Mucosa of descending colon (tissue), 3 donors: ENCODE data around the gene HTRA2. TPM values are rescaled to one million over a fixed set of nuclear protein-coding genes. Genes with fewer than 3 reads are reported as not detected.
A peak's percentile ranks its signal among the peaks of the same experiment; 100 is the strongest.

Experiments used
- ATAC-seq: fragments of 200-7000 bp; cut with Tn5 transposase; one replicate; pipeline ENCODE4 v1.9.1; 2020; ENCODE audit warnings: mild to moderate bottlenecking, moderate library complexity
- DNase-seq, 3 donors: peaks; one replicate each; pipeline ENCODE4 v3.0.0-alpha.2; 2020
- H3K36me3 ChIP-seq: fragments of 200-600 bp; one replicate; pipeline ENCODE4 v1.8.0; 2021; ENCODE audit warnings: low read depth, mild to moderate bottlenecking
- H3K4me1 ChIP-seq: fragments of 200-600 bp; one replicate; pipeline ENCODE4 v1.8.0; 2021; ENCODE audit warnings: low read depth, mild to moderate bottlenecking
- H3K4me3 ChIP-seq: fragments of 200-600 bp; one replicate; pipeline ENCODE4 v1.8.0; 2021; ENCODE audit warnings: mild to moderate bottlenecking
- H3K9me3 ChIP-seq: fragments of 200-600 bp; one replicate; pipeline ENCODE4 v1.8.0; 2021; ENCODE audit warnings: mild to moderate bottlenecking
- intact Hi-C, 2 donors: fragments of 100-400 bp; cut with DNase I in 1 of 2; cut with micrococcal nuclease in 1 of 2; formaldehyde crosslinking; loops; one replicate each; pipeline versions ENCODE4 v1.11.0 to v1.11.1; 2022; cut with DNase I, micrococcal nuclease
- total RNA-seq, 3 donors: library from RNA; stranded (reverse); fragmentation: NEBNext Ultra II Directional in 2 of 3; extraction: Animal tissue kit (Norgen Biotek cat#: 25700) in 2 of 3; gene quantifications; one replicate each; pipeline versions ENCODE4 v1.2.1 to v1.2.4, GENCODE V29; 2021 to 2023
- TF ChIP-seq, protein P1 (sequence below): fragments of 200-600 bp; IDR thresholded peaks from one replicate; pipeline ENCODE4 v1.8.0; 2022; ENCODE audit warnings: antibody characterized with exemption, mild to moderate bottlenecking
- donor health status: DM: no; HTN: no; CAD: no; lungs with moderate emphysema.
- donor health status: DM: no; HTN: no; CAD: no.
- donor health status: DM: no; HTN: yes; CAD: no.

Gene HTRA2
- total RNA-seq, 3 donors from 2014 or later: 22.2 to 37.1 (median 23.3) TPM

DNA sequence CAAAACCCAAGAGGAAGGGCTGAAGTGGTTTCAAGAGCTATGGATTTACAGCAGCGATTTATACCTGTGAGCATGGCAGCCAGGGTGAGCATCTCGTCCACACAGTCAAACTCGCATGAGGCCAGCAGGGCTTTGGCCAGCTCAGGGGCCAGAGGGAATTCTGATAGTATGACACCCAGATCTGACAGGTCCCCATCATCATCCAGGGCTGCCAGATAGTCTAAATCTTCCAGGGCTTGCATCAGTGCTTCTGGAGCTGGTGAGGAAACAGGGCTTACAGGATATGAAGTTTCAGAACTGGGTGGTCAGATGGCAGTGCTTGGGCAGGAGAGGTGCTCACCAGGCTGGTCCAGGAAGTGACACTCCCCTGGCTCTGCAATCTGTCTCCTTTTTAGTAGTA, 7.2 kb upstream of the HTRA2 start:
- TF ChIP-seq, protein P1, sequence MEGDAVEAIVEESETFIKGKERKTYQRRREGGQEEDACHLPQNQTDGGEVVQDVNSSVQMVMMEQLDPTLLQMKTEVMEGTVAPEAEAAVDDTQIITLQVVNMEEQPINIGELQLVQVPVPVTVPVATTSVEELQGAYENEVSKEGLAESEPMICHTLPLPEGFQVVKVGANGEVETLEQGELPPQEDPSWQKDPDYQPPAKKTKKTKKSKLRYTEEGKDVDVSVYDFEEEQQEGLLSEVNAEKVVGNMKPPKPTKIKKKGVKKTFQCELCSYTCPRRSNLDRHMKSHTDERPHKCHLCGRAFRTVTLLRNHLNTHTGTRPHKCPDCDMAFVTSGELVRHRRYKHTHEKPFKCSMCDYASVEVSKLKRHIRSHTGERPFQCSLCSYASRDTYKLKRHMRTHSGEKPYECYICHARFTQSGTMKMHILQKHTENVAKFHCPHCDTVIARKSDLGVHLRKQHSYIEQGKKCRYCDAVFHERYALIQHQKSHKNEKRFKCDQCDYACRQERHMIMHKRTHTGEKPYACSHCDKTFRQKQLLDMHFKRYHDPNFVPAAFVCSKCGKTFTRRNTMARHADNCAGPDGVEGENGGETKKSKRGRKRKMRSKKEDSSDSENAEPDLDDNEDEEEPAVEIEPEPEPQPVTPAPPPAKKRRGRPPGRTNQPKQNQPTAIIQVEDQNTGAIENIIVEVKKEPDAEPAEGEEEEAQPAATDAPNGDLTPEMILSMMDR: no peak
- intact Hi-C loops: no loop called here
- Histone ChIP-seq H3K4me3 (no peak overlapping the region), H3K9me3 (no peaks in the 10 kb centered on the region), H3K36me3 (no peaks in the 10 kb centered on the region), H3K4me1 (no peaks in the 10 kb centered on the region)
- DNase-seq (no peak), ATAC-seq (no peak)

DNA sequence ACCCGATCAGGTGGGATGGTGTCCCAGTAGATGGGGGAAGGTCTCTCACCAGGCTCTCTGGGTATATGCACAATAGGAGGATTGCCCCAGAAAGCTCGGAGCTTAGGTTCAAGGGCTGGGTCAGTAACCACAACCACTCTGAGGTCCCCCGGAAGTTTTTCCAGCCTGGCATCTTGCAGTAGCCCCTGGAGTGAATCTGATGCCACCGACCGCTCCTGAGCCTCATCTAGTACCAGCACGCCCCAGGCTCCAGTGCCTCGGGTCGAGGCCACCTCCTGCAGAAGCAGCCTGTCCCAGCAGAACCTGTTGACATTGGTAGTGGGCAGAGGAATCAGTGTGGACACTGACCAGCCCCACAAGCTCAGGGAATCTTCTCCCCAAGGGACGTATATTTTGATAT, 5.7 kb upstream of the HTRA2 start:
- DNase-seq: no peak

DNA sequence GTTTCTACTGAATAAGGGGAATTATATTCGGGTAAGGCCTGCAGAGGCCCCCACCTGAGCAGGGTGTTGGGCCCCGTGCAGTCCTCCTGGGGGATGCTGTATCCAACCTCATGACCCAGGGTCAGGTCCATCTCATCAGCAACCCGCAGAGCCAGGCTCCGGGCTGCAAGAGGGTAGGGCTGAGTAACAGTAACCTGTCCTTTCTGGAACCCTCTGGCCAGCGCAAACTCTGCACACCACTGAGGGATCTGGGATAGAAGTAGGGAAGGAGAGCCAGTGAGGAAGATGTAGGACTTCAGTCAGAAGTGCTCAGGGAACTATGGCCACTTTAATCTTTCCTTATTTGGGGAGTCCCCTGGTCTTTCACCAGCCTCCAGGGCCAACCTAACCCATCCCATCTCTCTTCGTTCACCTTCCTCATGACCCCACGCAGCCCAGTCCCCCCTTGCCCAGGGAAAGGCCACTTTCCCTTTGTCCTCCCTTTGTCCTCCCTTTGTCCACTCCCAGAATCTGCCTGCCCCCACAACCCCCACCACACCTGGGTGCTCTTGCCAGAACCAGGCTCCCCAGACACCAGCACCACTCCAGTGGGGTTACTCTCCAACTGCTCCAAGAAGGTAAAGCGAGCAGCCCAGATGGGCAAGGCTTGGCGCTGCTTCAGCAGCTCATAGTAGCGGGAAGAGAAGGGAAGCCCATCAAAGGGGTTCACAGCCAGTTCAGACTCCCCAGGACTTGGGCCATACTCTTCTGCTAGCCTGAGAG, 4.6 kb upstream of the HTRA2 start:
- no peaks in the 10 kb centered on the region for H3K9me3 ChIP-seq
- peaks cover 11% of the 10 kb centered on the region for H3K4me1 ChIP-seq
- H3K4me3 ChIP-seq: no peak overlapping the region
- no peaks in the 10 kb centered on the region for H3K36me3 ChIP-seq
- ATAC-seq: no peak
- no peak for DNase-seq
- TF ChIP-seq, protein P1: no peak
- intact Hi-C loops: no loop called here

More for the DNA sequence above, 5.7 kb upstream of the HTRA2 start:
- intact Hi-C loops: no loop called here
- Histone ChIP-seq H3K36me3 (no peaks in the 10 kb centered on the region), H3K9me3 (no peaks in the 10 kb centered on the region), H3K4me3 (no peak overlapping the region), H3K4me1 (peaks cover 11% of the 10 kb centered on the region)
- TF ChIP-seq, protein P1: no peak
- ATAC-seq: no peak

DNA sequence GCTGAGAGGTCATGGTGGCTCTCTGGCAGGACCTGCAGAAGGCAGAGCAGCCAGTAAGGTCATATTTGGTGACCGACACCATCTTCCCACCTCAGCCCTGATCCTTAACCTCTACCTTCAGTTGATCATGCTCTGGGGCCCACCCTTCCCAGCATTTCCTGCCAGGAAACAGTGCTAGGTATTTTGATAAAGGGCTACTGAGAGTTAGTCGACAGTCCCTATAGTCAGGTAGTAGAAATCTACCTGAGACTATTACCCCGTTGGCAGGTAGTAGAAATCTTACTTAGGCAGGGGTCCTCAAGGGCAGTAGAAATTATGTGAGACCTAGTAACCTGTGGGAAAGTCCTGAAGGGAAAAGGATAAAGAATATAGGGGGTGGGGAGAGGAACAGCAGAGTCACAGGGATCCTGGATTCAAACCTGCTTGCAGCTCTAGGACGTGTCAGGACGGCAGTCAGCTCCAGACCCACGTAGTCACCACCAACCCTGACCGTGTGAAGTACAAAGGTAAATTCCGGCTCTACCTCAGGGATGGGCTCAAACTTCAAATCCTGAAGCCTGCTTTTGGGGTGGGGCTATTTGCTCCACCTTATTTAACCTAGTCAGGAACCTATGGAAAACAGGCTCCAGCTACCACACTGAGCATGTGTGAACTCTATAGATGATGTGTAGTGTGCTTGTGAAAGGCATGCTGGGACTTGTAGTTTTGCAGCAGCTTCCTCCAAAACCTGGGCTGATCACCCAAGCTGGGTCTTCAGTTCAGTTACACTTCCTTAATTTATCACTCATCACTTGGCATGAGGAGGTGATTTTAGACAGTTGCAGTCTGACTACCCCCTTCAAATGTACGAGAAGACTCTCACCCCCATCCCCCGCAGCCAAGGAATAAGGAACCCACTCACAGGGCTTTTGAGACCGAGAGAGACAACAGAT, 3.8 kb upstream of the HTRA2 start, which contains the start of gene DQX1:
DQX1 (minus strand) TSS at position 515 of the 932 bp plus-strand sequence; CDS start at position 13, 502 bp downstream.
- Histone ChIP-seq H3K9me3 (no peaks in the 10 kb centered on the region), H3K4me1 (peaks cover 11% of the 10 kb centered on the region), H3K4me3 (no peak within 1 kb of the TSS), H3K36me3 (no peaks in the 10 kb centered on the region)
- TF ChIP-seq, protein P1: no peak
- ATAC-seq (peak; percentile 60), DNase-seq (peak in 1 of 3 donors; percentile 84)
- intact Hi-C loops: no loop called here

DNA sequence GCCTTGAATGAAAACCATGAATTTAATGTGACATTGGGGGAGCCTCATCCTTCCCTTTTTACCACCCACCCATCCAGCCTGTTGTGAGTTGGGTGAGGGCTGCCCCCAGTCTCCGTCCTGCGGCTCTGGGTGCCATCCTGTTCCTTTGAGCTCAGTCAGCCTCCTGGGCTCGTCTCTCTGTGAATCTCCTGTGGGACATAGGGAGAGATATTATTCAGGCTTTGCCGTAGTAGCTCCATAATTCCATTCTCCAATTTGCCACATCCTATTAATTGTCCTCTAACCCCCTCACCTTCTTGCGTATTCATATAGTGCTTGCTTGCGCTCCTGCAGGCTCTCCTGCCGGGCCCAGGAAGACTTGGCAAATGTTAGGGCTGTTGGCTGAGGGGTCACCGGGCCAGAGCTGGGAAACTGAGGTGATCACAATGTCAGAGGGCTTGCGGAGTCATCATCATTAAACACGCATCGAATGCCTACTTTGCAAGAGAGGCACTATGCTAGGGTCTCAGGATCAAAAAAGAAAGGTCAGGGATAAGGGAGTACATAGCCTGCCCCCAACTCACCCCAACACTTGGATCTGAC, 3.0 kb upstream of the HTRA2 start:
- Histone ChIP-seq H3K4me3 (no peak overlapping the region), H3K9me3 (no peaks in the 10 kb centered on the region), H3K36me3 (no peaks in the 10 kb centered on the region), H3K4me1 (peaks cover 11% of the 10 kb centered on the region)
- TF ChIP-seq, protein P1: no peak
- ATAC-seq (no peak), DNase-seq (no peak)
- intact Hi-C loops: no loop called here
